CD4-positive, alpha-beta T cell treated with Interleukin-12 subunit alpha and Interleukin-12 subunit beta, for 1 hour (primary cell): ENCODE measurements around the gene PDE6C.

Source experiments
- DNase-seq: peaks from one replicate; pipeline ENCODE4 v3.0.0-alpha.2; 2020

PDE6C gene

GRCh38 chr10:93595378-93596161 is 16.8 kb upstream of the PDE6C start:
- no peak for DNase-seq

DNA sequence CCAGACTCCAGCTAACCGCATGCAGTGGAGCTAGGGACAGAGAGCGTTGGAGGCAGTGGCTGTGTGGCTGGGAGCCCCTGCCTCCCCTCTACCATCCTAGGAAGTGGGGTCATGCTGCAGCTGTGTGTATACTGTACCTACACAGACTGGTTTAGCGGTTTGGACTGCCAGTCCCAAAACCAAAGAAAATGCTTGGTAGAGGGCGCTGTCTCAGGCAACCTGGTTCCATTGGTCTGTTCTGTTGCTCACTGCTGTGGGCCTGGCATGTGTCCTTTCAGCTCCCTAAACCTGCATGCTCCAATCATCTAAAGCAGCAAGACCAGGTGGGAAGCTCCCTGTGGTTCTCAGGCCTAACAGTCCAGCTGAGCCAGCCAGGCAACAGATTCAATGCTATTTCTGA is 15.8 kb upstream of the PDE6C start:
- no peak for DNase-seq

- no peak for DNase-seq
These were observed 15.2 kb upstream of the PDE6C start for GRCh38 chr10:93597075-93597599.

- DNase-seq = no peak
These were observed 14.2 kb upstream of the PDE6C start for GRCh38 chr10:93598157-93598556.

GRCh38 chr10:93599335-93599734 is 13.0 kb upstream of the PDE6C start:
- DNase-seq = no peak

DNA sequence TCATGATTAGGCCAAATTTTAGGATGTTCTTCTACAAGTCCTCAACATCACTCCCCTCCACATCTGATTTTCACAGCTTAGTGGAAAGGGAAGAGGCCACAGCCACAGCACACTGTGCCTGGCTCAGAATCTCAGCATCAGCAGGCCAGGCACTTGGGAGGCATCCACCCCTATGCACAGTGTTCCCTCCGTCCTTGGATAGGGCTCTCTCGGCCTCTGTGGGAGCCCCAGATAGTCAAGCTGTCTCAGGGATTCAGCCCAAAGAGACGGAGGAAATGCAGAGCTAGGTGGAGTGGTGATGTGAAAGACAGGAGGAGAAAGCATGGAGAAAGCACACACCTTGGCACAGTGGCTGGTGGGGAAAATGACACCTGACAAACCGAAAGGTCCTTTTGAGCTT is 12.6 kb upstream of the PDE6C start:
- no peak for DNase-seq

DNA sequence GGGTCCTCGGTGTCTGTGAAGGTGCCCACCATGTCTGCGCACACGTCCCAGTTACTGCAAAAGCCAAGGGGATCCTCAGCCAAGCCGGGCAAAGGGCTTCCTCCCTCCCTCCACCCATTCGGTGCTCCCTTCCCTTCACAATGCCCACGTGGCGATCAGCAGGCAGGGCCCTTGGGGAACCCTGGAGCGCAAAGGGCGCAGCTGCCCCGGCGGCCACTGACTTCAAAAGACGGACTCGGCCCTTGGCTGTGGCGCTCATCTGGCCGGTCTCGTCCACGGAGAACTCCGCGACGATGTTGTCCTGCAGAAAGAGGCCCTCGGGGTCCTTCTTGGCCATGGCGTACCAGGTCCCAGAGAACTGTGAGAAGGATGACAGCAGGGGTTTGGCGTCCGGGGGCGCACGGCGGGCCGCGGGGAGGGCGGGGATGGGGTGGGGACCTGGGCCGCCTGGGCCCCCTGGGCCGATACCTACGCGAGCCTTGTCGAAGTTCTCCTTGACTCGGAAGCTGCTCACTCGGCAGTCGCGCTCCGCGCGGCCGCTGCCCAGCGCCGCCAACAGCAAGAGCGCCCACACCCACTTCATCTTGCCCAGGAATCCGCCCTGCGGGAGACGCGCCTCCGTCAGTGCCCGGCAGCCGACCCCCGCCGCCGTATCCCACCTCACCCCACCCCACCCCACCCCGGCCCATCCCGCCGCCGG is 11.7 kb upstream of the PDE6C start:
- no peak for DNase-seq

GRCh38 chr10:93601146-93601773 is 11.1 kb upstream of the PDE6C start, which contains the start of gene RBP4:
TSS of gene RBP4 (minus strand) at chr10:93601235. CDS start at chr10:93601028, 207 bp downstream.
- no peak for DNase-seq

DNA sequence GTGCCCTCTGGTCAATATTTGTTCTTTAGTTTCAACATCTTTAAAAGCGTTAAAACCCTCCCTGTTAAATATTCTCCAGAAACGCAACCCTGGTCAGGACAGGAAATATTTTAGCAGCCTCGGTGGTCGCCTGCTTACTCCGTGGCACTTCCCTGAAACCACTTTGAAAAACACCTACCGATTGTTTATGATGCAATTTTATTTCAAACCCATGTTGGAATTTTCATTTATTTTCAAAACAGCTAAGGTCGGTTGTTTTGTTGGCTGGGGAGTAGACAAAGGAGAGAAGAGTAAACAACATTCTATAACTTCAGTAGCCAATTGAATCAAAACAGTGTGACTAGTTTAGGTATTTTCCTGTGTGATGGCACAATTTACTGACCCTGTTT is 10.6 kb upstream of the PDE6C start:
- DNase-seq = no peak

GRCh38 chr10:93603023-93603422 is 9.3 kb upstream of the PDE6C start:
- DNase-seq = no peak

DNA sequence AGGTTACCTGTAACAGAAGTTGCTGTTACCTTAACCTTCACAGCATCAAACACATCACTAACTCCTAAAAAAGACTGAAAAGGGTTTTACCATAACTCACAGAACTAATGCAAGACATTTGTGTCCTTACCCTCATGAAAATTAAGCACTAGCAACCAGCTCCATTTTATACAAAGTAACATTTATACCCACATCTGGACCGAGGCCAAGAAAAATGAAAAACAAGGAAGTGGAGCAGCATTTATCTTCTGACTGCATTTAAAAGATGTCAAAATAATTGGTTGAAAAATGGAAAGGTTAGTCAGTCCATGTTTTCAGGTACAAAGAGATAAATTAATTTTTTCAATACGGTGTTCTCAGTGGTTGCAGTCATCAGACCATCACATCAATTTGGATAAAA is 8.2 kb upstream of the PDE6C start:
- no peak for DNase-seq

- no peak for DNase-seq
These were observed 3.9 kb upstream of the PDE6C start for GRCh38 chr10:93608421-93608820.

DNA sequence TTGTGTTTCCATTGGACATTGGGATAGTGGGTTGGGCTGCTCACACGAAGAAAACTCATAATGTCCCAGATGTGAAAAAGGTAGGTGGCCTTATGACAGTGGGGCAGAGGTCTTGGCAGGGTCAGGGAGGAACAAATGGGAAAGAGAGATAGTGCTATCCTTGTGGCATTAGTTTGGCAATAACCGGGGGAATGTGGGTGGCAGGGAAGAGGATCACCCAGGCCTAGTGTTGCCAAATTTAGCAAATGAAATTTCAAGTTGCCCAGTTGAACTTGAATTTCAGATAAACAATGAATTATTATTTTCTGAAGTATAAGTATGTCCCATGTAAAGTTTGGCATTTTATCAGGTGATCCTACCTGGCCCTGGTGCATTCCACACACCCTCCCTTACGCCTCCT is 789 bp downstream of the PDE6C start:
- DNase-seq = no peak

GRCh38 chr10:93614101-93614825 is 1.9 kb downstream of the PDE6C start:
- no peak for DNase-seq

DNA sequence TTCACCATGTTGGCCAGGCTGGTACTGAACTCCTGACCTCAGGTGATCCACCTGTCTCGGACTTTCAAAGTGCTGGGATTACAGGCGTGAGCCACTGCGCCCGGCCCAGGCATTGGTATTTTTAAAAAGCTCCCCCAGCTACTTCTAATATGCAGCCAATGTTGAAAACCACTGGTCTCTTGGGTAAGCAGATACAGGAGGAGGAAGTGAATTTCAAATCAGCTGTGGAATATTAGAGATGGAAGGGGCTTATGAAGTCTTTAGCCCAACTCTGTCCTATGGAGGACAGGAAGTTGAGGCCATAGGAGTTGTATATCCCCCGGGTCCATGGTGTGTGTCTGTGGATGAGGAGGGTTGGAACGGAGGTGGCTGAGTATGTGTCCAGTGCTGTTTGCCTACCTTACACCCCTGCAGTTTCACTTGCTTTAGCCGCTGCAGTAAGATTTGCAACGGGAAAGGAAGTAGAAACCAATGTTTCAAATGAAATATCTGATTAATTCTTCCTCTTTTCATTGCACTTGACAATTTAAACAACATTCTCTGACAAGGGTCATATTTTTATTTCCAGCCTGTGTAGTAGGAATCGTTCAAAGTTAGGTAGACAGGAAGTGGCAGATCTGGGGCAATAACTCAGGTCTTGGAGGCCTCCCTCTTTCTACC is 3.4 kb downstream of the PDE6C start:
- DNase-seq = no peak

DNA sequence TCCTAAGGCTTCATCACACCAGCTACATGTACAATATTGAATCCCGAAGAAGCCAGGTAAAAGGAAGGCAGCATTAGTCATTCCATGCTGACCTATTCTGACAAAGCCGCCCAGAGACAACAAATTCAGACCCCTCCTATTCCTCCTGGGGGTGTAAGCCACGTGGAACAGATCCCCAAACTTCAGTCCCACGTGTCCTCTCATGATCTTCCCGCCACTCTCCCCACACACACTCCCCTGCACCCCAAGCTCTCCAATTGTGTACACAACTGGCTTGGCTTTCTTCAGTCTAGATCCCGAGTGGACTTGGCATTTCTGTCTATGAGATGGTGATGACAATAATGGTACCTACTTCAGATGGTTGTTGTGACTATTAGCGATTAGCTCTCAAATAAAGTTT is 8.6 kb downstream of the PDE6C start:
- DNase-seq = no peak

GRCh38 chr10:93622942-93623341 is 10.6 kb downstream of the PDE6C start:
- no peak for DNase-seq

- DNase-seq = no peak
These were observed 16.5 kb downstream of the PDE6C start for GRCh38 chr10:93628858-93629257.

DNA sequence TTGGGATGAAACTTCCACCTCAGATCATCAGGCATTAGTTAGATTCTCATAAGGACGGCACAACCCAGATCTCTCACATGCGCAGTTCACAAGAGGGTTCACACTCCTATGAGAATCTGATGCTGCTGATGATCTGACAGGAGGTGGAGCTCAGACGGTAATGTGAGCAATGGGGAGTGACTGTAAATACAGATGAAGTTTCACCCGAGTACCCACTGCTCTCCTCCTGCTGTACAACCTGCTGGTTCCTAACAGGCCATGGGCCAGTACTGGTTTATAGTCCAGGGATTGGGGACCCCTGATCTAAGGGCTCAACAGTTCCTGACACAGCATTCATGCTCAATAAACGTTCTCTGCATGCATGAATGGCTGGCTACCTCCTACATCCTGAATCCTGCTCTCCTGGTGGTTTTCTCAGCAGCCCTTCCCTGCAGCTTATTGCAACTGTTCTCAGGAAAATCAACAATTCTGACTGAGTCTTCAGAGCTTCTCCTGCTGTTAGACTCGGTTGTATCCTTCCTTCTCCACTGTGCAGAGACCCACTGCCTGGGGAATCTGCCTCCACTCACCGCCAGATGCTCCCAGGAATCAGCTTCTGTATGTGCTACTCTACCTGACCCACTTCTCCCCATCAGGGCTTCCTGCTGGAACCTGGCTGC is 17.4 kb downstream of the PDE6C start:
- no peak for DNase-seq

DNA sequence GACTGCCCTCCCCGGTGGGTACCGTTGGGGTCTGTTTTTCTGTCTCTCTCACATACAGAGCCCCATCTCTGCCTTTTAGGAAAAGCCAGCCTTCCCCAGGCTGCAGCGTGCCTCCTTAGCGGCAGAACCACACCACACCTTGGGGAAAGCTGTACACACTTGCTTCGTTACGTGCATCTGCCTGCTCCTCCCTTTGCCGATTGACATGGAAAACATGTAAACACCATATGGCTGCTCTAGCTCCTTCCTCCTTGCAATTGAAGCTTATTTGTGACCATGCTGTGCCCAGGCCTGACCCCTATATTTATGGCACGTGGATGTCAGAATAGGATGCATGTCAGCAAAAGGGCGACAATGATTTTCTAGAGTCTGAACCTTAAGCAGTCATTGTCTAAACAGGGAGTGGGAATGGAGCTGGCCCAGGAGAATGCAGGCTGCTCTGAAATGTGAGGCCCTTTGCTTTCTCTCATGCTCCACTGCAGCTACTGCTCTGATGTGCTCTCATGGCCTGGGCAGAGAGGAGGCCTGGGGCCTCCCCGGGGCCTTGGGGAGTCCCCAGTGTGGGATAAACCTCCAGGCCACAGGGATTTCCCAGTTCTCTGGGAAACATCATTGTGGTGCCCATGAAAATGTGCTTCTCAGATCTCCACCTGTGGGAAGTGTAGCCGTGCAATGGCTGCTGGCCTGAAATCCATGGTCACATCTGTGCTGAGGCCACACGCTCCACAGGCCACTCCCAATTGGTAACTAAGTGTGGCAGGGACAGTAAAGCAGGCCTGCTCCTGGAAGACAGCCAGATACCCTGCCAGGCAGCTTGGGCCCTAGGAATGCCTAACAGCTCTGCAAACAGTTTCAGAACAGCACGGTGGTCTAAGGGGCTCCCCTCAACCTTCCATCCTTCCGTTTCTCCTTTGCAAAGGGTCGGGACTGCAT is 18.6 kb downstream of the PDE6C start:
- DNase-seq = no peak

GRCh38 chr10:93639791-93640190 is 27.5 kb downstream of the PDE6C start:
- DNase-seq = no peak
